Endothelial cell of umbilical vein (primary cell): ENCODE data around the gene CNOT6.

ENCODE experiments used
- EZH2 ChIP-seq: IDR thresholded peaks from 2 replicates; pipeline ENCODE4 v1.6.1; 2012; ENCODE audit warnings: borderline replicate concordance, low read depth, mild to moderate bottlenecking, moderate library complexity, low read length, inconsistent platforms; ENCODE audit not compliant: severe bottlenecking
- FOS ChIP-seq: IDR thresholded peaks from 2 replicates; pipeline ENCODE4 v1.6.1; 2011; ENCODE audit warnings: mild to moderate bottlenecking, low read length, moderate library complexity, borderline replicate concordance; ENCODE audit not compliant: insufficient read depth
- GATA2 ChIP-seq: IDR thresholded peaks from 2 replicates; pipeline ENCODE4 v1.7.0; 2011; ENCODE audit warnings: low read depth, mild to moderate bottlenecking, moderate library complexity, mixed read lengths, low read length; ENCODE audit not compliant: insufficient read length, insufficient read depth
- JUN ChIP-seq: IDR thresholded peaks from 2 replicates; pipeline ENCODE4 v1.6.1; 2011; ENCODE audit warnings: borderline replicate concordance, low read depth; ENCODE audit not compliant: insufficient read length, insufficient read depth
- MAX ChIP-seq: IDR thresholded peaks from 2 replicates; pipeline ENCODE4 v1.6.1; 2011; ENCODE audit not compliant: insufficient read depth, insufficient read length
- MYC ChIP-seq: IDR thresholded peaks from one replicate; pipeline ENCODE4 v1.6.1; 2011; ENCODE audit warnings: mild to moderate bottlenecking, low read depth, low read length
- POLR2A ChIP-seq: IDR thresholded peaks from 2 replicates; pipeline ENCODE4 v1.6.1; 2012; ENCODE audit warnings: low read depth, mild to moderate bottlenecking, control low read depth, low read length
- POLR2AphosphoS5 ChIP-seq: IDR thresholded peaks from 2 replicates; pipeline ENCODE4 v1.6.1; 2012; ENCODE audit warnings: low read depth, mild to moderate bottlenecking, control low read depth, low read length, moderate library complexity; ENCODE audit not compliant: insufficient read depth
- TF ChIP-seq, protein P1 (sequence below), 2 donors: IDR thresholded peaks; 1 replicate in 1 of 2; 2 replicates in 1 of 2; pipeline ENCODE4 v1.5.1; 2011; ENCODE audit warnings: low read length in 2 of 2, mild to moderate bottlenecking in 2 of 2, moderate library complexity in 2 of 2, control low read depth in 1 of 2, inconsistent platforms in 1 of 2, low read depth in 1 of 2; ENCODE audit not compliant: insufficient read depth in 1 of 2; ENCODE audit errors: extremely low read depth in 1 of 2

- TF ChIP-seq EZH2 (no peak), POLR2A (no peak), MAX (no peak), POLR2AphosphoS5 (no peak), MYC (no peak), GATA2 (no peak), JUN (no peak), FOS (no peak)
- TF ChIP-seq, protein P1, sequence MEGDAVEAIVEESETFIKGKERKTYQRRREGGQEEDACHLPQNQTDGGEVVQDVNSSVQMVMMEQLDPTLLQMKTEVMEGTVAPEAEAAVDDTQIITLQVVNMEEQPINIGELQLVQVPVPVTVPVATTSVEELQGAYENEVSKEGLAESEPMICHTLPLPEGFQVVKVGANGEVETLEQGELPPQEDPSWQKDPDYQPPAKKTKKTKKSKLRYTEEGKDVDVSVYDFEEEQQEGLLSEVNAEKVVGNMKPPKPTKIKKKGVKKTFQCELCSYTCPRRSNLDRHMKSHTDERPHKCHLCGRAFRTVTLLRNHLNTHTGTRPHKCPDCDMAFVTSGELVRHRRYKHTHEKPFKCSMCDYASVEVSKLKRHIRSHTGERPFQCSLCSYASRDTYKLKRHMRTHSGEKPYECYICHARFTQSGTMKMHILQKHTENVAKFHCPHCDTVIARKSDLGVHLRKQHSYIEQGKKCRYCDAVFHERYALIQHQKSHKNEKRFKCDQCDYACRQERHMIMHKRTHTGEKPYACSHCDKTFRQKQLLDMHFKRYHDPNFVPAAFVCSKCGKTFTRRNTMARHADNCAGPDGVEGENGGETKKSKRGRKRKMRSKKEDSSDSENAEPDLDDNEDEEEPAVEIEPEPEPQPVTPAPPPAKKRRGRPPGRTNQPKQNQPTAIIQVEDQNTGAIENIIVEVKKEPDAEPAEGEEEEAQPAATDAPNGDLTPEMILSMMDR (IDR thresholded peaks at IDR 0.05; ENCODE audit: extremely low read depth in 1 of 2, insufficient read depth in 1 of 2, low read depth in 1 of 2, low read length in 2 of 2) = no peak
These were observed 38.1 kb downstream of the CNOT6 start for GRCh38 chr5:180532268-180532667.
